WTC11 (cell line): ENCODE data around the gene RASSF8. TPM values are rescaled to one million over a fixed set of nuclear protein-coding genes. Genes with fewer than 3 reads are reported as not detected.

Experiments
- ATAC-seq: fragments of 200-7000 bp; cut with Tn5 transposase; 2 replicates; pipeline ENCODE4 v1.10.0; 2021; ENCODE audit warnings: mild to moderate bottlenecking, moderate library complexity
- CTCF ChIA-PET: fragments of 300-600 bp; sonication (Branson Sonifier 250); formaldehyde crosslinking; loops from one replicate; lab custom pipeline; 2021; ENCODE audit warnings: antibody characterized with exemption; lab: Charles Lee
- POLR2A ChIA-PET: fragments of 350-600 bp; sonication (Branson Sonifier 250); formaldehyde crosslinking; loops from one replicate; lab custom pipeline; 2021; ENCODE audit warnings: antibody characterized with exemption; lab: Charles Lee
- DNase-seq: peaks from one replicate; pipeline ENCODE4 v3.0.0; 2021; ENCODE audit warnings: low spot score
- H3K27ac Mint-ChIP-seq: 2 replicates; pipeline ENCODE4 v1.8.0; 2021; ENCODE audit warnings: mixed read lengths
- H3K27me3 Mint-ChIP-seq: 2 replicates; pipeline ENCODE4 v1.8.0; 2021; ENCODE audit warnings: low read depth, mild to moderate bottlenecking, moderate library complexity, mixed read lengths
- H3K36me3 Mint-ChIP-seq: 2 replicates; pipeline ENCODE4 v1.8.0; 2021; ENCODE audit warnings: mixed read lengths
- H3K4me1 Mint-ChIP-seq: 2 replicates; pipeline ENCODE4 v1.8.0; 2022; ENCODE audit warnings: mixed read lengths
- H3K4me3 Mint-ChIP-seq: 2 replicates; pipeline ENCODE4 v1.8.0; 2021; ENCODE audit warnings: mild to moderate bottlenecking, moderate library complexity, mixed read lengths
- H3K9me3 Mint-ChIP-seq: 2 replicates; pipeline ENCODE4 v1.8.0; 2021; ENCODE audit warnings: mixed read lengths
- AR ChIP-seq: fragments of 250-450 bp; sonication (Bioruptor Pico); IDR thresholded peaks from 2 replicates; pipeline ENCODE4 v1.9.0; 2021; ENCODE audit warnings: mild to moderate bottlenecking
- CBFB ChIP-seq: sonication (generic); formaldehyde crosslinking; IDR thresholded peaks from 2 replicates; pipeline ENCODE4 v1.8.1; 2022; ENCODE audit warnings: mild to moderate bottlenecking, low read depth, missing genetic modification reagents
- ESRRA ChIP-seq: sonication (generic); formaldehyde crosslinking; IDR thresholded peaks from 2 replicates; pipeline ENCODE4 v1.8.1; 2022; ENCODE audit warnings: mild to moderate bottlenecking, missing genetic modification reagents, borderline replicate concordance
- ETV6 ChIP-seq: sonication (generic); formaldehyde crosslinking; IDR thresholded peaks from 2 replicates; pipeline ENCODE4 v1.8.1; 2022; ENCODE audit warnings: mild to moderate bottlenecking, missing genetic modification reagents
- FOXJ3 ChIP-seq: sonication (generic); formaldehyde crosslinking; IDR thresholded peaks from 2 replicates; pipeline ENCODE4 v1.9.0; 2021; ENCODE audit warnings: missing genetic modification reagents, mild to moderate bottlenecking, borderline replicate concordance
- FOXP1 ChIP-seq: sonication (generic); formaldehyde crosslinking; IDR thresholded peaks from 2 replicates; pipeline ENCODE4 v1.8.0; 2022; ENCODE audit warnings: missing genetic modification reagents, mild to moderate bottlenecking, moderate library complexity, borderline replicate concordance
- GABPB1 ChIP-seq: sonication (generic); formaldehyde crosslinking; IDR thresholded peaks from 2 replicates; pipeline ENCODE4 v1.8.1; 2023; ENCODE audit warnings: mild to moderate bottlenecking, missing genetic modification reagents
- IRF1 ChIP-seq: sonication (generic); formaldehyde crosslinking; IDR thresholded peaks from 2 replicates; pipeline ENCODE4 v1.8.0; 2023; ENCODE audit warnings: missing genetic modification reagents
- JAZF1 ChIP-seq: fragments of 250-450 bp; sonication (Bioruptor Pico); IDR thresholded peaks from 2 replicates; pipeline ENCODE4 v1.9.0; 2021; ENCODE audit warnings: moderate library complexity, mild to moderate bottlenecking, inconsistent platforms
- MLX ChIP-seq: sonication (generic); formaldehyde crosslinking; IDR thresholded peaks from 2 replicates; pipeline ENCODE4 v1.8.1; 2023; ENCODE audit warnings: mild to moderate bottlenecking, missing genetic modification reagents, moderate library complexity
- MXD4 ChIP-seq: fragments of 250-450 bp; sonication (Bioruptor Pico); IDR thresholded peaks from 2 replicates; pipeline ENCODE4 v1.8.0; 2021; ENCODE audit warnings: mild to moderate bottlenecking, moderate library complexity, borderline replicate concordance
- NR3C1 ChIP-seq: sonication (generic); formaldehyde crosslinking; conservative IDR thresholded peaks from 2 replicates; pipeline ENCODE4 v1.8.1; 2023; ENCODE audit warnings: low read depth, mild to moderate bottlenecking, missing genetic modification reagents
- TP53 ChIP-seq: sonication (generic); formaldehyde crosslinking; IDR thresholded peaks from 2 replicates; pipeline ENCODE4 v1.8.1; 2023; ENCODE audit warnings: mild to moderate bottlenecking, missing genetic modification reagents
- USF2 ChIP-seq: sonication (generic); formaldehyde crosslinking; IDR thresholded peaks from 2 replicates; pipeline ENCODE4 v1.8.1; 2023; ENCODE audit warnings: mild to moderate bottlenecking, missing genetic modification reagents, moderate library complexity
- ZBTB21 ChIP-seq: sonication (generic); formaldehyde crosslinking; IDR thresholded peaks from 2 replicates; pipeline ENCODE4 v1.8.1; 2023; ENCODE audit warnings: mild to moderate bottlenecking, missing genetic modification reagents, borderline replicate concordance
- ZNF138 ChIP-seq: sonication (generic); formaldehyde crosslinking; conservative IDR thresholded peaks from 2 replicates; pipeline ENCODE4 v1.8.1; 2022; ENCODE audit warnings: mild to moderate bottlenecking, moderate library complexity, missing genetic modification reagents
- ZNF281 ChIP-seq: sonication (generic); formaldehyde crosslinking; IDR thresholded peaks from 2 replicates; pipeline ENCODE4 v1.8.0; 2023; ENCODE audit warnings: mild to moderate bottlenecking, missing genetic modification reagents
- total RNA-seq: library from RNA; stranded (reverse); gene quantifications from 3 replicates; pipeline ENCODE4 v1.2.3, GENCODE V29; 2021
- TF ChIP-seq, protein P1 (sequence below): fragments of 200-600 bp; IDR thresholded peaks from 2 replicates; pipeline ENCODE4 v1.8.0; 2022; ENCODE audit warnings: antibody characterized with exemption
- TF ChIP-seq, protein P2 (sequence below): sonication (generic); formaldehyde crosslinking; IDR thresholded peaks from 2 replicates; pipeline ENCODE4 v1.8.1; 2022; ENCODE audit warnings: low read depth, missing genetic modification reagents, borderline replicate concordance

Gene RASSF8
- total RNA-seq, 1 experiment from 2014 or later: 48.6 TPM

DNA sequence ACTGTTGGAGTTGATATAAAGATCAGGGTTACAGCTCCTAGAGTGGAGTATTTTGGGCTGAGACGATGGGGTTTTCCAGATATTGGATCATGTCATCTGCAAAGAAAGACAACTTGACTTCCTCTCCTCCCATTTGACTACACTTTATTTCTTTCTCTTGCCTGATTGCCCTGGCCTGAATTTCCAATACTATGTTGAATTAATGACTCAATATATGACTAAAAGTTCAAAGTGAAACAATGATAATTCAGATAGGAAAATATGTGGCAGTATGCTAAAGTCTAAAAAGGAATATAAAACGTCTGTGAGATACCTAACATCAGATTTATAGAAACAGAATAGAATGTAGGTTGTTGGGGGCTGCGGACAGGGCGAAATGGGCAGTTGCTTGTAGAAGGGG lies 94.2 kb downstream of the RASSF8 start (continued):
- TF ChIP-seq AR (no peak), NR3C1 (no peak)

DNA sequence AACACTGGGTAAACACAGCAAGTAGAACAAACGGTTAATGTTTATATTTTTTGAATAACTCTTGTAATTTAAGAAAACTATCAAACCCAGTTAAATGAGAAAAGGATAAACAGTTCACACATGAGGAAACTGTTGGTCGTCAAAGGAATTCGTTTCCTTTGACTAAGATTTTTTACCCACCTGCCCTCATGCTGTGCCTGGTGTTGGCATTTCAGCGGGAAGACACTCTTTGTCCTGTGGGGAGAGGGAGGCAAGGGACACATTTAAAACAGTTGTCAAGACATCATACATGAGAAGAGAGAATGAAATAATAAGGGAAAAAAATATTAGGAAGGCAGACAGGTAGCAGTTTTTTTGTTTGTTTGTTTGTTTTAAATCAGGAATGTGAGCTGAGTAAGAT lies 95.9 kb downstream of the RASSF8 start:
- Mint-ChIP-seq H3K36me3 (peaks cover 23% of the 10 kb centered on the region), H3K27ac (0 out of 2 replicates have a peak overlapping the region, but pooled peaks have one; percentile 21), H3K4me1 (peaks cover 15% of the 10 kb centered on the region), H3K27me3 (no peaks in the 10 kb centered on the region), H3K9me3 (no peaks in the 10 kb centered on the region; the same call in 1 of the 2 replicates), H3K4me3 (no peak overlapping the region)
- TF ChIP-seq IRF1 (CRISPR knock-in tag) (no peak), MXD4 (CRISPR knock-in tag) (no peak), MLX (CRISPR knock-in tag) (no peak), FOXJ3 (CRISPR knock-in tag) (no peak), TP53 (no peak), GABPB1 (CRISPR knock-in tag) (no peak), FOXP1 (CRISPR knock-in tag) (no peak), ZBTB21 (CRISPR knock-in tag) (no peak), JAZF1 (CRISPR knock-in tag) (no peak), ETV6 (CRISPR knock-in tag) (no peak), ESRRA (CRISPR knock-in tag) (no peak), USF2 (CRISPR knock-in tag) (no peak), ZNF281 (CRISPR knock-in tag) (no peak), CBFB (CRISPR knock-in tag) (no peak), AR (no peak), ZNF138 (CRISPR knock-in tag) (no peak)
- TF ChIP-seq, protein P1, sequence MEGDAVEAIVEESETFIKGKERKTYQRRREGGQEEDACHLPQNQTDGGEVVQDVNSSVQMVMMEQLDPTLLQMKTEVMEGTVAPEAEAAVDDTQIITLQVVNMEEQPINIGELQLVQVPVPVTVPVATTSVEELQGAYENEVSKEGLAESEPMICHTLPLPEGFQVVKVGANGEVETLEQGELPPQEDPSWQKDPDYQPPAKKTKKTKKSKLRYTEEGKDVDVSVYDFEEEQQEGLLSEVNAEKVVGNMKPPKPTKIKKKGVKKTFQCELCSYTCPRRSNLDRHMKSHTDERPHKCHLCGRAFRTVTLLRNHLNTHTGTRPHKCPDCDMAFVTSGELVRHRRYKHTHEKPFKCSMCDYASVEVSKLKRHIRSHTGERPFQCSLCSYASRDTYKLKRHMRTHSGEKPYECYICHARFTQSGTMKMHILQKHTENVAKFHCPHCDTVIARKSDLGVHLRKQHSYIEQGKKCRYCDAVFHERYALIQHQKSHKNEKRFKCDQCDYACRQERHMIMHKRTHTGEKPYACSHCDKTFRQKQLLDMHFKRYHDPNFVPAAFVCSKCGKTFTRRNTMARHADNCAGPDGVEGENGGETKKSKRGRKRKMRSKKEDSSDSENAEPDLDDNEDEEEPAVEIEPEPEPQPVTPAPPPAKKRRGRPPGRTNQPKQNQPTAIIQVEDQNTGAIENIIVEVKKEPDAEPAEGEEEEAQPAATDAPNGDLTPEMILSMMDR: no peak
- TF ChIP-seq, protein P2, sequence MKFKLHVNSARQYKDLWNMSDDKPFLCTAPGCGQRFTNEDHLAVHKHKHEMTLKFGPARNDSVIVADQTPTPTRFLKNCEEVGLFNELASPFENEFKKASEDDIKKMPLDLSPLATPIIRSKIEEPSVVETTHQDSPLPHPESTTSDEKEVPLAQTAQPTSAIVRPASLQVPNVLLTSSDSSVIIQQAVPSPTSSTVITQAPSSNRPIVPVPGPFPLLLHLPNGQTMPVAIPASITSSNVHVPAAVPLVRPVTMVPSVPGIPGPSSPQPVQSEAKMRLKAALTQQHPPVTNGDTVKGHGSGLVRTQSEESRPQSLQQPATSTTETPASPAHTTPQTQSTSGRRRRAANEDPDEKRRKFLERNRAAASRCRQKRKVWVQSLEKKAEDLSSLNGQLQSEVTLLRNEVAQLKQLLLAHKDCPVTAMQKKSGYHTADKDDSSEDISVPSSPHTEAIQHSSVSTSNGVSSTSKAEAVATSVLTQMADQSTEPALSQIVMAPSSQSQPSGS (CRISPR knock-in tag): no peak
- ChIA-PET POLR2A (no interaction called here), CTCF (interaction anchor here (1.3 kb wide), 1 partner anchor 33 kb away, joined by 3 read pairs; no protein-coding TSS in a partner anchor)
- ATAC-seq (peak; percentile 69), DNase-seq (no peak)
